Activated B cell treated with CpG ODN at 0.5 μM for 24 hours (primary cell): ENCODE measurements around the gene ARF6. TPM values are rescaled to one million over a fixed set of nuclear protein-coding genes. Genes with fewer than 3 reads are reported as not detected.
"Not testable (repeated sequence)": the region's sequence is repeated elsewhere in the genome, so short reads cannot be mapped to it uniquely, and the experiment has no call there.

Experiments used
- ATAC-seq: fragments of 200-7000 bp; cut with Tn5 transposase; one replicate; pipeline ENCODE4 v1.10.0; 2021; ENCODE audit warnings: low read depth, mild to moderate bottlenecking, moderate library complexity
- CTCF ChIA-PET: fragments of 350-600 bp; sonication (Branson Sonifier 250); formaldehyde crosslinking; loops from one replicate; lab custom pipeline; 2021; ENCODE audit warnings: antibody characterized with exemption; lab: Charles Lee
- POLR2A ChIA-PET: fragments of 350-600 bp; sonication (Branson Sonifier 250); formaldehyde crosslinking; loops from one replicate; lab custom pipeline; 2021; ENCODE audit warnings: antibody characterized with exemption; lab: Charles Lee
- DNase-seq: peaks from one replicate; pipeline ENCODE4 v3.0.0; 2022
- H3K27ac Mint-ChIP-seq: one replicate; pipeline ENCODE4 v1.8.0; 2020; ENCODE audit warnings: mixed read lengths
- H3K27me3 Mint-ChIP-seq: one replicate; pipeline ENCODE4 v1.8.0; 2021; ENCODE audit warnings: mixed read lengths
- H3K36me3 Mint-ChIP-seq: one replicate; pipeline ENCODE4 v1.8.0; 2021; ENCODE audit warnings: low read depth, mixed read lengths
- H3K4me1 Mint-ChIP-seq: one replicate; pipeline ENCODE4 v1.8.0; 2021; ENCODE audit warnings: mixed read lengths
- H3K4me3 Mint-ChIP-seq: one replicate; pipeline ENCODE4 v1.8.0; 2020; ENCODE audit warnings: mild to moderate bottlenecking, mixed read lengths
- H3K9me3 Mint-ChIP-seq: one replicate; pipeline ENCODE4 v1.8.0; 2020; ENCODE audit warnings: mixed read lengths
- CTCF ChIP-seq: fragments of 200-600 bp; IDR thresholded peaks from one replicate; pipeline ENCODE4 v1.8.0; 2022; ENCODE audit warnings: antibody characterized with exemption, mild to moderate bottlenecking
- intact Hi-C: fragments of 100-400 bp; cut with micrococcal nuclease; formaldehyde crosslinking; loops from one replicate; pipeline ENCODE4 v1.15.1; 2024
- total RNA-seq: library from RNA; stranded (reverse); gene quantifications from 2 replicates; pipeline ENCODE4 v1.2.3, GENCODE V29; 2022

Gene ARF6
- total RNA-seq, 1 donor from 2014 or later: 136 TPM

DNA sequence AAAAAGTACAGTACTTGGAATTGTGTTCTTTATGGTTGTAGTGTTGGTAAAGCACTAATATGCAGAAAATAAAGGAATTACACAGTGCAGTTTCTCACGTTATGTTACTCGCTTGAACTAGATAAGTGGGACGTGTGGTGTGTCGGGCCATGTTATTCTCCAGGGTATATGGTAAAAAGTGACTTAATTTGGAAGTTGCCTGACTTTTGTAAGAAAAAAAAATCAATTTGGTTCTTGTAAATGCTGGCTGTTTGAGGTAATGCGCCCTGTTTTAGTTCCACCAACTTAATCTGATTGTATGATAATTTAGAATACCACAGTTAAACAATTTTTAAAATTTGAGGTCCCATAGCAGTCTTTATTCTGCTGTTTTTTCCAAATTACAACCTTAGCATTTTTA, 4.1 kb downstream of the ARF6 start:
- CTCF ChIA-PET: no interaction called here
- no peak for DNase-seq
- H3K9me3 Mint-ChIP-seq: no peaks in the 10 kb centered on the region
- H3K4me1 Mint-ChIP-seq: peaks cover 53% of the 10 kb centered on the region
- no peaks in the 10 kb centered on the region for H3K27me3 Mint-ChIP-seq
- H3K27ac Mint-ChIP-seq: peak overlapping the region; percentile 68
- POLR2A ChIA-PET: interaction anchor here (0.6 to 1.3 kb wide), 4 partner anchors 75 to 165 kb away, joined by 3 to 7 read pairs (median 4); no protein-coding TSS in a partner anchor
- H3K36me3 Mint-ChIP-seq: peaks cover 52% of the 10 kb centered on the region
- TF ChIP-seq CTCF: no peak
- no peak for ATAC-seq
- intact Hi-C loops: no loop called here
- H3K4me3 Mint-ChIP-seq: peak overlapping the region; percentile 96

DNA sequence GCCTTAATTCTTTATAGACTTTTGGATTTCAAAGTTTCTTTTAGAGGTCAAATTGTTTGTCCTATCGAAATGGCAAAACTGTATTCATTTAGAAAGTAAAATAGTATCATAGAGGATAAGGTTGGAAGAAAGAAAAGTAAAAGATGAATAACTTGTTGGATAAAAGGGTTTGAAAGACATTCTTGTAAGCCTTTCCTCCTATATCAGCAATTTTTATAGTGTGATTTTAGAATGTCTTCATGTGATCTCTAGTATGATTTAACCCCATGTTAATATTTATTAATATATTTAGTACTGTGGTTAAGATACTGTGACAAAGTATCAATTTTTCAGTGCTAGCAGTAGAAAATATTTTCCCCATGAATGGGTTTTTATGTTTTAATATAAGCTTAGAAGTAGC, 4.5 kb downstream of the ARF6 start:
- no peak for ATAC-seq
- peak overlapping the region; percentile 96 for H3K4me3 Mint-ChIP-seq
- no peak for TF ChIP-seq CTCF
- ChIA-PET POLR2A (interaction anchor here (0.6 to 1.3 kb wide), 7 partner anchors 10 to 164 kb away, joined by 3 to 7 read pairs (median 3); no protein-coding TSS in a partner anchor), CTCF (no interaction called here)
- H3K4me1 Mint-ChIP-seq: peaks cover 50% of the 10 kb centered on the region
- H3K9me3 Mint-ChIP-seq: no peaks in the 10 kb centered on the region
- no peaks in the 10 kb centered on the region for H3K27me3 Mint-ChIP-seq
- intact Hi-C loops: no loop called here
- DNase-seq: no peak
- peak overlapping the region; percentile 68 for H3K27ac Mint-ChIP-seq
- H3K36me3 Mint-ChIP-seq: peaks cover 52% of the 10 kb centered on the region

- TF ChIP-seq CTCF: no peak
These were observed 5.1 kb downstream of the ARF6 start for GRCh38 chr14:49897965-49898364.

GRCh38 chr14:49898485-49898884, 5.6 kb downstream of the ARF6 start:
- ATAC-seq (no peak), DNase-seq (no peak)
- peak overlapping the region; percentile 40 for H3K4me3 Mint-ChIP-seq
- ChIA-PET POLR2A (interaction anchor here (0.6 to 1.3 kb wide), 8 partner anchors 9 to 207 kb away, joined by 3 to 10 read pairs (median 5); no protein-coding TSS in a partner anchor), CTCF (no interaction called here)
- no peaks in the 10 kb centered on the region for H3K9me3 Mint-ChIP-seq
- H3K27me3 Mint-ChIP-seq: no peaks in the 10 kb centered on the region
- H3K27ac Mint-ChIP-seq: peak overlapping the region; percentile 83
- intact Hi-C loops: no loop called here
- H3K36me3 Mint-ChIP-seq: peaks cover 45% of the 10 kb centered on the region
- no peak for TF ChIP-seq CTCF
- peaks cover 48% of the 10 kb centered on the region for H3K4me1 Mint-ChIP-seq

More at GRCh38 chr14:49897965-49898364, 5.1 kb downstream of the ARF6 start:
- ChIA-PET POLR2A (interaction anchor here (0.6 to 1.3 kb wide), 7 partner anchors 10 to 206 kb away, joined by 3 to 7 read pairs (median 4); no protein-coding TSS in a partner anchor), CTCF (no interaction called here)
- Mint-ChIP-seq H3K9me3 (no peaks in the 10 kb centered on the region), H3K36me3 (peaks cover 47% of the 10 kb centered on the region), H3K27me3 (no peaks in the 10 kb centered on the region), H3K4me1 (peaks cover 48% of the 10 kb centered on the region), H3K27ac (peak overlapping the region; percentile 26), H3K4me3 (peak overlapping the region; percentile 15)
- no peak for DNase-seq
- intact Hi-C loops: no loop called here
- no peak for ATAC-seq

DNA sequence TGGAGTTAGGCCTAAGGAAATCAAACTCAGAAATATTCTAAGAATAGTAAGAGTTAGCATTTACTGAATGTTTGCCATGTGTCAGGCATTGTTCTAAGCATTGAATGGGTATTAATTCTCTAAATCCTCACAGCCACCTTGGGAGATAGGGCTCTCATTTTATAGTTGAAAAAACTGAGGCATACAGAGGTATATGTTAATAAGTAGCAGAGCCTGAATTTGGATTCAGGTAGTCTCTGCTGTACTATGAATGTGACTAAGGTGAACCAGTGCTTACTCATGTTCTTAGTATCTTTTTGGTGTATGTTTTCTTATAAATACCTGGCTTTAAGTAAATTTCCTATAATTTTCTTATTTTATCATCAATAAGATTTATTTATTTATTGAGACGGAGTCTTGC, 8.1 kb downstream of the ARF6 start:
- Mint-ChIP-seq H3K27me3 (no peaks in the 10 kb centered on the region), H3K4me3 (no peak overlapping the region), H3K36me3 (peaks cover 21% of the 10 kb centered on the region), H3K4me1 (peaks cover 50% of the 10 kb centered on the region), H3K9me3 (no peaks in the 10 kb centered on the region), H3K27ac (no peak overlapping the region)
- DNase-seq: no peak
- ChIA-PET CTCF (no interaction called here), POLR2A (no interaction called here)
- intact Hi-C loops: no loop called here
- no peak for TF ChIP-seq CTCF
- ATAC-seq: no peak

GRCh38 chr14:49902679-49903246, 9.9 kb downstream of the ARF6 start:
- H3K36me3 Mint-ChIP-seq, H3K9me3 Mint-ChIP-seq, DNase-seq, ATAC-seq, H3K4me3 Mint-ChIP-seq, intact Hi-C loops, H3K27ac Mint-ChIP-seq, H3K27me3 Mint-ChIP-seq: not testable (repeated sequence)
- peaks cover 53% of the 10 kb centered on the region for H3K4me1 Mint-ChIP-seq
- ChIA-PET POLR2A (interaction anchor here (1.1 kb wide), 1 partner anchor 10 kb away, joined by 5 read pairs; the partner anchor contains the start of gene ARF6), CTCF (interaction anchor here (0.7 kb wide), 1 partner anchor 94 kb away, joined by 3 read pairs; no protein-coding TSS in a partner anchor)
